Esophagus (tissue), 2 donors: ENCODE results near the gene MIA. TPM values are rescaled to one million over a fixed set of nuclear protein-coding genes. Genes with fewer than 3 reads are reported as not detected.
"Not testable (repeated sequence)": the region's sequence is repeated elsewhere in the genome, so short reads cannot be mapped to it uniquely, and the experiment has no call there.

ENCODE experiments used
- H3K27ac ChIP-seq, 2 donors: one replicate each; pipeline ENCODE4 v1.5.1; 2013; ENCODE audit warnings: low read depth in 2 of 2, mild to moderate bottlenecking in 2 of 2, inconsistent platforms in 1 of 2, low read length in 1 of 2, moderate library complexity in 1 of 2
- H3K27me3 ChIP-seq, 2 donors: one replicate each; pipeline ENCODE4 v1.6.1; 2013; ENCODE audit warnings: low read length in 2 of 2, control low read depth in 1 of 2, mild to moderate bottlenecking in 1 of 2; ENCODE audit not compliant: insufficient read depth in 2 of 2, control insufficient read depth in 1 of 2
- H3K36me3 ChIP-seq, 2 donors: one replicate each; pipeline ENCODE4 v1.6.1; 2013; ENCODE audit warnings: low read length in 1 of 2; ENCODE audit not compliant: control insufficient read depth in 2 of 2, insufficient read depth in 2 of 2
- H3K4me1 ChIP-seq, 2 donors: one replicate each; pipeline ENCODE4 v1.6.1; 2013; ENCODE audit warnings: low read length in 1 of 2; ENCODE audit not compliant: control insufficient read depth in 2 of 2, insufficient read depth in 2 of 2
- H3K4me3 ChIP-seq, 2 donors: one replicate each; pipeline ENCODE4 v1.5.1; 2013; ENCODE audit warnings: low read length in 2 of 2, mild to moderate bottlenecking in 2 of 2, low read depth in 1 of 2, moderate library complexity in 1 of 2
- H3K9me3 ChIP-seq, 2 donors: one replicate each; pipeline ENCODE4 v1.6.1; 2013; ENCODE audit warnings: mild to moderate bottlenecking in 2 of 2, low read depth in 1 of 2, low read length in 1 of 2, moderate library complexity in 1 of 2; ENCODE audit not compliant: control insufficient read depth in 2 of 2, insufficient read depth in 1 of 2
- WGBS, 2 donors: extraction: QIAGEN DNeasy Blood & Tissue Kit; methylation state at CpG; one replicate each; pipeline ENCODE4 v1.1.7; 2013; 5-methylcytosine and 5-hydroxymethylcytosine counted together
- polyA plus RNA-seq, 2 donors: library from polyadenylated mRNA; stranded (reverse); fragments of 200-250 nt; gene quantifications; one replicate each; pipeline ENCODE4 v1.2.3, GENCODE V29; 2013
- donor health status: healthy with polysubstance abuse.
- donor health status: Bipolar disorder and iron deficiency.

Gene MIA
- polyA plus RNA-seq, 2 donors, result 0.47 to 1.8 TPM

GRCh38 chr19:40812571-40812970, 37.2 kb downstream of the MIA start:
- H3K4me1 ChIP-seq, result peaks cover 3 to 16% of the 10 kb centered on the region in 2 donors
- not testable (repeated sequence) for H3K9me3 ChIP-seq, H3K27ac ChIP-seq, H3K27me3 ChIP-seq, H3K4me3 ChIP-seq
- WGBS, 2 donors, result 81 to 83% methylated on average over 7 of the region's 7 CpGs
- H3K36me3 ChIP-seq, result peaks cover 0 to 19% of the 10 kb centered on the region in 2 donors

- Histone ChIP-seq H3K9me3 (no peaks in the 10 kb centered on the region), H3K27me3 (no peaks in the 10 kb centered on the region), H3K4me3 (no peak overlapping the region), H3K4me1 (peaks cover 0 to 16% of the 10 kb centered on the region in 2 donors), H3K27ac (no peak overlapping the region), H3K36me3 (peaks cover 0 to 13% of the 10 kb centered on the region in 2 donors)
- 18 to 31% methylated on average over 4 of the region's 4 CpGs for WGBS, 2 donors
These were observed 37.9 kb downstream of the MIA start for GRCh38 chr19:40813182-40813581.

DNA sequence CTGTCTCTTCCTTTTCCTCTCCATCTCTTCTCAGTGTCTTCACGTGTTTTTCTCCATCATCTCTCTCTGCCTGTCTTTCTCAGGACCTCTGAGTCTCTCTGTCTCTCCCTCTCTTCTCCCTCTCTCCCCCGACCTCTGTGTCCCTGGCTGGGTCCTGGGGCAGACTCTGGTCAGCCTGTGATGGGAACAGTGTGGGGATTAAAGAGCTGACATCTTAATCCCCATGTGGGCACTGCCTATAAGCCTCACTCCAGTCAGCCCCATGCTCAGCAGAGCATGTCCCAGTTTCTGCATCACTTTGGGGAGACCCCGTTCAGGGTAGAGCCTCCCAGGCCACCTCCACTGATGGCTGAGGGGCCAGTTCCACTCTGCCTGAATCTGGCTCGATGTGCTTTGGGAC, 39.9 kb downstream of the MIA start:
- no peaks in the 10 kb centered on the region for H3K9me3 ChIP-seq
- H3K4me1 ChIP-seq, result peaks cover 0 to 12% of the 10 kb centered on the region in 2 donors
- H3K27ac ChIP-seq, result no peak overlapping the region
- no peaks in the 10 kb centered on the region for H3K36me3 ChIP-seq
- 66 to 73% methylated on average over 4 of the region's 4 CpGs for WGBS, 2 donors
- no peak overlapping the region for H3K4me3 ChIP-seq
- H3K27me3 ChIP-seq, result no peaks in the 10 kb centered on the region

GRCh38 chr19:40818480-40819399, 43.4 kb downstream of the MIA start:
- H3K9me3 ChIP-seq, H3K4me3 ChIP-seq, H3K27me3 ChIP-seq, H3K36me3 ChIP-seq, H3K4me1 ChIP-seq: not testable (repeated sequence)
- H3K27ac ChIP-seq, result peak overlapping the region in 1 of 2 donors; percentile 64
- WGBS, 2 donors, result 22 to 39% methylated on average over 19 to 35 of the region's 36 CpGs

GRCh38 chr19:40819479-40820234, 44.3 kb downstream of the MIA start:
- not testable (repeated sequence) for H3K4me3 ChIP-seq, H3K36me3 ChIP-seq, H3K4me1 ChIP-seq, H3K27me3 ChIP-seq, H3K9me3 ChIP-seq
- peak overlapping the region in 1 of 2 donors; percentile 48 for H3K27ac ChIP-seq
- 40 to 43% methylated on average over 6 of the region's 6 CpGs for WGBS, 2 donors

DNA sequence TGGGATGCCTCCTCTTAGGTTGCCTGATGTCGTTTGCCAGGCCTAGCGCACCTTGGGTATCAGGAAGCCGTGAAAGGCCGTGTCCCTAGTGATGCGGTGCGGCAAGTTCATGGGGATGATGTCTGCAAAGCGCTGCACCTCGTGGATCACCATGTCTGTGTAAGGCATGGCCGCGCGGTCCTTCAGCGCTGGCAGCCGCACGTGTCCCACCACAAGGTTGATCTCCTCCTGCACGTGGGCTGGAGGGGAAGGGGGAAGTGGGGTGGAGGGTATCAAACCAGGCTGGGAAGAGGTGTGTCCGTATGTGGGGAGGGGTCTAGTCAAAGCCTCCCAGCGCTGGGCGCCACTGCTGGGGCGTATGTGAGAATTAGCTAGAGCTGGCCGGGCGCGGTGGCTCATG, 46.8 kb downstream of the MIA start:
- WGBS, 2 donors, result 90 to 92% methylated on average over 22 of the region's 22 CpGs
- no peak overlapping the region for H3K4me3 ChIP-seq
- H3K36me3 ChIP-seq, result peaks cover 0 to 5% of the 10 kb centered on the region in 2 donors
- H3K9me3 ChIP-seq, result no peaks in the 10 kb centered on the region
- H3K27ac ChIP-seq, result no peak overlapping the region
- H3K4me1 ChIP-seq, result peaks cover 0 to 3% of the 10 kb centered on the region in 2 donors
- H3K27me3 ChIP-seq, result no peaks in the 10 kb centered on the region

GRCh38 chr19:40822704-40823553, 47.6 kb downstream of the MIA start:
- H3K27me3 ChIP-seq, H3K4me1 ChIP-seq, H3K9me3 ChIP-seq, H3K4me3 ChIP-seq, H3K27ac ChIP-seq, H3K36me3 ChIP-seq: not testable (repeated sequence)
- 65 to 80% methylated on average over 9 of the region's 9 CpGs for WGBS, 2 donors

- not testable (repeated sequence) for H3K4me1 ChIP-seq, H3K27me3 ChIP-seq, H3K9me3 ChIP-seq, H3K36me3 ChIP-seq, H3K4me3 ChIP-seq, H3K27ac ChIP-seq
- 88 to 89% methylated on average over 16 of the region's 16 CpGs for WGBS, 2 donors
These were observed 49.6 kb downstream of the MIA start for GRCh38 chr19:40824916-40825315.

GRCh38 chr19:40825460-40826095, 50.3 kb downstream of the MIA start:
- H3K27me3 ChIP-seq, H3K4me1 ChIP-seq, H3K4me3 ChIP-seq, H3K36me3 ChIP-seq, H3K27ac ChIP-seq, H3K9me3 ChIP-seq: not testable (repeated sequence)
- WGBS, 2 donors, result 92 to 94% methylated on average over 4 to 6 of the region's 6 CpGs
